GM12878 (cell line): ENCODE results near the gene PRSS57.

Experiments used
- BRCA1 ChIP-seq: IDR thresholded peaks from 2 replicates; pipeline ENCODE4 v1.6.1; 2011; ENCODE audit warnings: low read depth, low read length, improper control_type of control experiment
- CBX5 ChIP-seq: sonication (generic); IDR thresholded peaks from 2 replicates; pipeline ENCODE4 v1.6.1; 2016; ENCODE audit warnings: low read depth, moderate library complexity, mild to moderate bottlenecking, inconsistent platforms
- CTCF ChIP-seq, 3 experiments: IDR thresholded peaks in 2 of 3; conservative IDR thresholded peaks in 1 of 3; 2 replicates each; pipeline ENCODE4 v1.5.1; 2011; ENCODE audit warnings: low read depth in 3 of 3, low read length in 3 of 3, mild to moderate bottlenecking in 3 of 3, control low read depth in 2 of 3, moderate library complexity in 2 of 3, inconsistent platforms in 1 of 3, mixed read lengths in 1 of 3; ENCODE audit not compliant: control insufficient read depth in 2 of 3, insufficient read depth in 1 of 3; ENCODE audit errors: extremely low read depth in 1 of 3
- HDGF ChIP-seq: fragments of 450-650 bp; IDR thresholded peaks from 2 replicates; pipeline ENCODE4 v1.6.1; 2016; ENCODE audit warnings: antibody characterized with exemption
- NFXL1 ChIP-seq: fragments of 450-650 bp; IDR thresholded peaks from 2 replicates; pipeline ENCODE4 v1.6.1; 2017; ENCODE audit warnings: antibody characterized with exemption, mild to moderate bottlenecking, borderline replicate concordance
- ZBTB33 ChIP-seq: fragments of 450-650 bp; IDR thresholded peaks from 2 replicates; pipeline ENCODE4 v1.6.1; 2017; ENCODE audit warnings: mild to moderate bottlenecking

- TF ChIP-seq BRCA1 (no peak), CBX5 (no peak), ZBTB33 (no peak), CTCF (IDR thresholded peaks at IDR 0.05 in 2 of 3, conservative IDR thresholded peaks at IDR 0.05 in 1 of 3; ENCODE audit: control insufficient read depth in 2 of 3, extremely low read depth in 1 of 3, insufficient read depth in 1 of 3, low read depth in 3 of 3, low read length in 3 of 3) (no peak), HDGF (no peak), NFXL1 (no peak)
Observed at GRCh38 chr19:679418-680286, 15.6 kb downstream of the PRSS57 start.
